Erythroblast (primary cell): ENCODE data around the gene MFRP.

Source experiments
- GATA1 ChIP-seq: IDR thresholded peaks from 2 replicates; pipeline ENCODE4 v1.6.1; 2011; ENCODE audit warnings: low read depth, mild to moderate bottlenecking, control low read depth, low read length, moderate library complexity
- POLR2A ChIP-seq: IDR thresholded peaks from 2 replicates; pipeline ENCODE4 v1.6.1; 2011; ENCODE audit warnings: mild to moderate bottlenecking, low read length

GRCh38 chr11:119342362-119343130, 4.0 kb downstream of the MFRP start:
- TF ChIP-seq POLR2A: no peak
- TF ChIP-seq GATA1: no peak
